ENCODE results near the gene SERPINH1.

GRCh38 chr11:75535071-75535470 lies 27.0 kb upstream of the SERPINH1 start:
- TF ChIP-seq CTCF (IDR thresholded peaks at IDR 0.05; ENCODE audit: low read length), result no peak
- no peak for TF ChIP-seq EZH2 (IDR thresholded peaks at IDR 0.05; ENCODE audit: borderline replicate concordance, low read length)

Measured in OCI-LY1 (cell line).